Activated CD4-positive, alpha-beta T cell treated with anti-CD3 and anti-CD28 coated beads for 4 hours (primary cell): ENCODE measurements around the gene RUNX3.

ENCODE experiments used
- DNase-seq, 2 donors: peaks; one replicate each; pipeline ENCODE4 v3.0.0-alpha.2; 2020

Gene RUNX3

GRCh38 chr1:24912376-24913273, 17.5 kb downstream of the RUNX3 start:
- DNase-seq = no peak

DNA sequence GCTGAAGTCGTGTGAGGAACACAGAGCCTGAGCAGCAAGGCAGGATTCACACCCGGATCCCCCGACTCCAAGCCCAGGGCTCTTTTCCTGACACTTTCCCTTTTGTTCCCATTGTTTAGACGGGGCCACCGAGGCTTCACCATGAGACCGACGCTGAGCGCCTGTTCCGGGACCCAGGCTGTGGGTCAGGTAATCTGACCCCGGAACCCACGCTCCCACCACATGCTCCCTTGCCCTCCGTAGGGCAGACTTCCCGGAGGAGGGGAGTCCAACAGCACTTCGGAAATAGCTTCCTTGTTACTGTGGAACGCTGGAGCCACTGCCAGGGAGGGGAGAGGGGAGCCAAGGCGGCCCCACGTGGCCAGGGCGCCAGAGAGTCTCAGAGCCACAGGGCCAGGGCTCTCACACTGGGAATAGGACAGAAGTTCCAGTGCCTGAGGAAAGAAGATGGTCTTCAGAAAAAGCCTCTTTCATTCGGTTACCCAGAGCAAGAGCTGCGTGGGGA, 18.4 kb downstream of the RUNX3 start:
- DNase-seq = no peak

DNA sequence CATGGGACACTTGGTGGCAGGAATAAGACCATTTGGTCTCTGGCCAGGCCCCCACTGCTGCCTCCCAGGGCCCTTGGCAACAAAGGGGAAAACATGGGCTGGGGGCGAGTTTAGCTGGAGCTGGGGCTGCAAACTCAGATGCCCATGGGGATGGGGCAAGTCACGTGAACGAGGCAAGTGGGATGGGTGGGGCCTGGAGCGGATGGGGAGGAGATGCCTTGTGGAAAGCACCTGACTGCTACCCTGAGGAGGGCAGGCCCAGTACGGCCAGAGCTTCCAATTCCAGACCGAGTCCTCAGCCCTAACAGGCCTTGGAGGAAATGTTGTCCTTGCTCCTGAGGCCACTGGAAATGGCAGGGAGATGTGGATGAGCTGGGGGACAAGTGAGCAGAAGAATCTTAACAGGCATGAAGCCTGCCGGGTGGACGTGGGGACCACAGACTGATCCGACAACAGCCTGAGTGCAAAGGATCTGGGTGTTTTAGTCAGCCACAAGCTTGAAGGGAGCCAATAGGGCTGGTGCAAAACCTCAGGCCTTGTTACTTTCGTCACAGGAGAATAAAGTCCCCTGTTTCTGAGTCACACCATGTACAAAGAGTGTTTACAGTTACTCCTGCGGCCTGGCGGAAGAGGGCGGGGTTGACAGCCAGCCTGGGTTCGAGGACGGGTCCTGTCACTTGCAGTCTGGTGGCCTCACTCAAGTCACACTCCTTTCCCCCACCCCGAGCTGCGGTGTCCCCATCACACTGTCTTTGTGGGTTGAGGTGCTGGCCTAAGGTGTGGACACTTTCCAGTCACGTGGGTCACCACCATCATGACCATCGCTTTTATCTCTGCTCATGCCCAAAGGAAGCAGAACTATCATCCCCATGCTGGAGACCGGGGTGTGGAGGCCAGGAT, 19.1 kb downstream of the RUNX3 start:
- DNase-seq = peak; percentile 54 to 66

DNA sequence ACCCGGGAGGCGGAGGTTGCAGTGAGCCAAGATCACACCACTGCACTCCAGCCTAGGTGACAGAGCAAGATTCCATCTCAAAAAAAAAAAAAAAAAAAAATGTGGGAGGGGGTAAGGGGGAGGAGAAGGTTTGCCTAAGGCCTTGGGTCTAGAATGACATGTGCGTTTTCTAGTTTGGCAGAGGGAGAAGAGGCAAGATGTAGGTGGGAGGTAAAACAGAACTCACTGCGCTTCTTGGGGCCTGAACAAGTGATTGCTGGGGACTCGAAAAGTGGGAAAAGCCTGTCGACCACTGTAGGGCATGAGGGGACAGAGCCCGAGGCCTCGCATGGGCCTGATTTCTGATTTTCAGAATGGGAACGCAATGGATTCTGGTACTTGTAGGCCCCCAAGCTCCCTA, 19.9 kb downstream of the RUNX3 start:
- DNase-seq = no peak

- DNase-seq = no peak
These were observed 20.6 kb downstream of the RUNX3 start for GRCh38 chr1:24909388-24909898.

- no peak for DNase-seq
These were observed 21.4 kb downstream of the RUNX3 start for GRCh38 chr1:24908591-24909259.

- DNase-seq = peak in 1 of 2 donors; percentile 1
These were observed 22.3 kb downstream of the RUNX3 start for GRCh38 chr1:24907587-24908294.

- DNase-seq = peak in 1 of 2 donors; percentile 1
These were observed 23.2 kb downstream of the RUNX3 start for GRCh38 chr1:24906760-24907490.

DNA sequence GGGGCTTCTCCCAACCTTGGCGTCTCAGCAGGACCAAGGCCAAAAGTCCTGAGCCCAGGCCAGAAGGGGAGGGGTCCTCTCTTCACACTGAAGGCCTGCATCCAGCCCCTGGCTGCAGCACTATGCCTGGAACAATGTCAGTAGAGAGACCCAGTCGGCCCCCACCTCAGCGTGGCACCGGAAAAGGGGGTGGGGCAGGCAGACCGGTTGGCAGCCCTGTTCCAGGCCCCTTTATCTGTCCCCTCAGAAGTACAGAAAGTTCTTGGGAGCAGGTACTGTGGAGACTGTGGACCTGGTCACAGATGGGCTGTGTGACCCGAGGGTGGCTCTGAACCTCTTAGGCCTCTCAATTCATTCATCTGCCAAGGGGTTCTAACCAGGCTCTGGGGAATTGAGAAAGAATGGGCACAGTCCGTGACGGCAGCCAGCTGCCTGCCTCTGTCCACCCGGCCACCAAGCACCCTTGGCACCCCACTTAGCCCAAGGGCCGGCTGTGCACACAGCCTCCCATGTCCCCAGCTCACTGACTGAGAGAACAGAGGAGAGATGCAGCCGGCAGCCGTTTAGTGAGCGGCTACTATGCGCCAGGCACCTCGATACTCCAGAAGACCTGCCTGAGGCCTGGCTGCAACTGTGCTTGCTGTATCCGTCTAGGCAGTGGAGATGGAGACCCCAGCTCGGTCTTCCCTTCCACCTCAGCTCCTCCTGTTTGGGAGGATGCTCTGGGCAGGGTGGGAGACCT, 23.9 kb downstream of the RUNX3 start:
- DNase-seq = peak in 1 of 2 donors; percentile 1

GRCh38 chr1:24905355-24905978, 24.6 kb downstream of the RUNX3 start:
- no peak for DNase-seq

DNA sequence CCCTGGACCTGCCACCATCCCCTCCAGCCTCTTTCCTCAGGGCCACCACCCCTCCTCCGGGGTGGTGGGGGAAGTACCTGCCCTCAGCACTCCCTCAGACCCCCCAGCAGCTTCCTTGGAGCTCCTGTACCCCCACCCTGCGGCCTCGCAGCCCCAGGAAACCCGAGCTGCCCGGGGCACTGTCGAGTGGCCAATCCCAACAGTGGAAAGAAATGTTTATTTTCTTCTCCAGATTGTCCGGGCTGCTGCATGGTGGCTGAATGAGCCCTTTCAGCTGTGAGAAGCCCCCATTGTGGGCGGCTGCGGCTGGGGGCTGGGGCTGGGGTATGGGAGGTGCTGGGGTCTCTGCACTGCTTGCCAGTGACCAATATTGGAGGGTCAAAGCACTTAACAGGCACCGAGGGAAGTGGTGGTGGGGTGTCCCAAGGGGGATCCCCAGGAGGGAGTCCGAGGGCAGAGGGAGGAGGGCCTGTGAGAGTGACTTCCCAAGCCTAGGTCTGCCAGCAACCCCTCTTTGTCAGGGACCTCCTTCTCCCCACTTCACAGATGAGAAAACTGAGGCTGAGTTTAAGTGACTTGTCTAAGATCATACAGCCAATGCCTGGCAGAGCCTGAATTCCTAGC, 25.2 kb downstream of the RUNX3 start:
- DNase-seq = no peak

DNA sequence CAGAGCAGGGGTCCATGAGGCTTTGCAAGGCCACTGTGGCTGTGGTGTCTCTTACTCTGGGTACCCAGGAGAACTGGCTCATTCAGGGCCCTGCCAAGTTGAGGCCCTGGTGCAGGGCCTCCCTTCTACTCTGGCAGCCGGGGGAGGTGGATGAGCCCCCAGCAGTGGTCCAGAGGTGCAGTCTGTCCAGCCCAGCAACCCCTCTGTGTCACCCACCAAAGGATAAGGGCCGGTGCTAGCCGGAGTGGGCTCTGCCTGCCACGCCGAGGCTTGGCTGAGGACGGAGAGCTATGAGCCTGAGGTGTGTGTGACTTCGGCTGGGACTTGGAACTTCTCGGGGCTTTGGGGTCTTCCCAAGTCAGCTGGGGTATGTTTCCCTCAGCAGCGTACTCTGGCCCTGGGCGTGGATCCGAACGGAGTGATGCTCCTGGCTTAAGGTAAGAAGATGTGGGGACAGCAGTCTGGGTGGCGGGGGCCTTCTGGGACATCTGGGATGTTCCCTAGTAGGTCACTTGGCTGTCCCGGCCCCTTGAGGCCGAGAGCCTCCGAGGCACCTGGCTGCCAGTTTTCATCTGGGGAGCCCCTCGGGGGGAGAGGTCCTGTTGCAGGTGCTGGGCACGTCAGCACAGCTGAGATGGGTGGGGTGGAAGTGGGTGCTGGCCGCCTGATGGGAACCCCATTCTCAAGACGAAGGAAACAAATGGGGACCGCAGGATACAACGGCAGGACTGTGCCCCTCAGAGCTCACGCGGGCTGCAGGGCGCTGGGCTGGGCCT, 25.9 kb downstream of the RUNX3 start:
- peak in 1 of 2 donors; percentile 1 for DNase-seq

GRCh38 chr1:24903560-24903954, 26.5 kb downstream of the RUNX3 start:
- peak in 1 of 2 donors; percentile 1 for DNase-seq

DNA sequence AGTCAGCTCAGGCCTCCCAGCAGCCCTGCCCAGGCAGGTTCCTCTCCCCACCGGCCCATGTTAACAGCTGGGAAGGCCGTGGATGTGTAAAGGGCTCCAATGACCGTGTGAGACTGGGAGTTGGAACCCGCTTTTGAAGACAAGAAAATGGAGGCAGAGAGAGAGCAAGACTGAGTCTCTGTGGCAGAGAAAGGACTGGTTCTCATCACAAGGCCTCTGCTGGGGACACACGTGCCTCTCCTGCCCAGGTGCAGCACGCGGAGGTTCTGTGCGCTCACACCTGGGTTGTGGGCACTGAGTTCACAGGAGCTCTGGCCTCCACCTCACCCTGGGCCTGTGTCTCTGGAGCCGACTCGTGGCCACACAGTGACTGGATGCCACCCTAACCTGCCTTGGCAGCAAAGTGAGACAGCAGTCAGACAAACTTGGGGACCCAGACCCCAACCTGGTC, 27.0 kb downstream of the RUNX3 start:
- DNase-seq = peak in 1 of 2 donors; percentile 2

DNA sequence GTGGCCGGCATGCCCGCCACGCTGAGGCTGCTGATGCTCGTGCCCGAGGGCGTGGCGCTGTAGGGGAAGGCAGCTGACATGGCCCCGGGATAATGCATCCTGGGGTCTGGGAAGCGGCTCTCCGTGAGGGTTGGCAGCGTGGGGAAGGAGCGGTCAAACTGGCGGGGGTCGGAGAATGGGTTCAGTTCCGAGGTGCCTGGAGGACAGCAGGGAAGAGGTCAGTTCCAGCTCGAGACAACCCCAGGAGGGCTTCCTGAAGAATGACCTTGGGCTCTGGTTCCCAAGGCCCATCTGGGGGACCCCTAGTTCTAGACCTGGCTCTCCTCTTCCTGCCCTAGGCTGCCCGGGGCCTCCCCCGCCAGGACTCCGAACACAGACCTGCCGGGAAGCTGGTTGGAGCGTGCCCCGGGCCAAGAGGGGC, 27.6 kb downstream of the RUNX3 start:
- no peak for DNase-seq

DNA sequence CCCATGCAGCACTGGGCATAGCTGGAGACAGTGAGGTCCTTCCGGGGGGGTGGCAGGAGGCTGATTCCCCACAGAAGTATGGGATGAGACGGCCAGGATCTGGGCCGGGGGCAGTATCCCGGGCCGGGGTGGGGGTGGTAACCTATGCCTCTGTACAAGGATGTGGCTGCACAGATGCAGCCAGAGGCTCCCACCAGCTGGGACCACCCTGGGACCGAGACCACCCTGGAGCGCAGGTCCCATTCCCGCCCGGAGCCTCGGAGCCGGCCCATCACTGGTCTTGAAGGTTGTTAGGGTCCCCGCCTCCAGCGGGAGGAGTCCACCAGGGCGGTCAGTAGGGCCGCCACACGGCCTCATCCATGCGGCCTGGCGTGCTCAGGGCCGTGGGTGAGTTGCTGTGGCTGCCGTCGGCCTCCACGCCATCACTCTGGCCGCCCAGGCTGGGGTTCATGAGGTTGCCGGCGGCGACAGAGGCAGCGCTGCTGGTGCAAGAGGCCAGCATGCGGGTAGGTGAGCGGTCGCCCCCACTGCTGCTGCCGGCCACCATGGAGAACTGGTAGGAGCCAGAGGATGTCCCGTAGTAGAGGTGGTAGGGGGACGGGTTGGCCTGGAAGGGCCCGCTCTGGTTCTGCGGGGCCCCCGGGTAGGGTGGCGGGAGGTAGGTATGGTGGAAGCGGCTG, 28.1 kb downstream of the RUNX3 start:
- peak in 1 of 2 donors; percentile 2 for DNase-seq

- DNase-seq = peak in 1 of 2 donors; percentile 2
These were observed 28.9 kb downstream of the RUNX3 start for GRCh38 chr1:24900985-24901781.
